VCaP (cell line): ENCODE data around the gene DIAPH2.

Experiments
- H3K27ac ChIP-seq: fragments of 450-650 bp; 2 replicates; pipeline ENCODE4 v1.5.1; 2017
- CTCF ChIP-seq: fragments of 450-650 bp; conservative IDR thresholded peaks from 2 replicates; pipeline ENCODE4 v1.5.1; 2017; ENCODE audit warnings: mild to moderate bottlenecking, moderate library complexity

Gene DIAPH2

GRCh38 chrX:97290199-97290598 is 605.6 kb downstream of the DIAPH2 start:
- no peak overlapping the region for H3K27ac ChIP-seq
- TF ChIP-seq CTCF = no peak

- TF ChIP-seq CTCF = no peak
- no peak overlapping the region; the same call in 1 of the 2 replicates for H3K27ac ChIP-seq
These were observed 609.4 kb downstream of the DIAPH2 start for GRCh38 chrX:97294041-97294440.

GRCh38 chrX:97295954-97296353 is 611.3 kb downstream of the DIAPH2 start:
- no peak for TF ChIP-seq CTCF
- H3K27ac ChIP-seq = no peak overlapping the region

- no peak overlapping the region for H3K27ac ChIP-seq
- no peak for TF ChIP-seq CTCF
These were observed 622.3 kb downstream of the DIAPH2 start for GRCh38 chrX:97306771-97307470.

GRCh38 chrX:97308171-97308570 is 623.5 kb downstream of the DIAPH2 start:
- H3K27ac ChIP-seq = no peak overlapping the region
- no peak for TF ChIP-seq CTCF

GRCh38 chrX:97309487-97310116 is 625.0 kb downstream of the DIAPH2 start:
- H3K27ac ChIP-seq = no peak overlapping the region
- TF ChIP-seq CTCF = no peak

- no peak for TF ChIP-seq CTCF
- H3K27ac ChIP-seq = no peak overlapping the region
These were observed 625.7 kb downstream of the DIAPH2 start for GRCh38 chrX:97310373-97310772.
